Stimulated activated CD8-positive, alpha-beta memory T cell treated with anti-CD3 and anti-CD28 coated beads, Interleukin-7, amount 100 ng/mL, for 48 hours (primary cell): ENCODE measurements around the gene DTNA.

Source experiments
- DNase-seq, 2 donors: peaks; one replicate each; pipeline ENCODE4 v3.0.0-alpha.2; 2020; ENCODE audit warnings: low read depth in 1 of 2; ENCODE audit errors: extremely low read depth in 1 of 2

DTNA gene

DNA sequence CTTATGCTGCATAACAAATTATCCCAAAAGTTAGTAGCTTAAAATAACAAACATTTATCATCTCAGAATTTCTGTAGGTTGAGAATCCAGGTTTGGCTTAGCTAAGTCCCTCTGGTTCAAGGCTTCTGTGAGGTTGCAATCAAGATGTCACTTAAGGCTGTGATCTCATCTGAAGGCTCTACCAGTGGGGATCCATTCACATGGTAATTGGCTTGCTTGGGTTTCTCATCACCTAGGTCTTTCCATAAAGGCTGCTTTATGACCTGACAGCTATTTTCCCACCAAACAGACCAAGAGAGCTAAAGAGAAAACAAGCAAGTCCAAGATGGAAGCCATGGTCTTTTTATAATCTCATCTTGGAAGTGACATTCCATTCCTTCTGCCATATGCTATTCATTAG is 137.3 kb downstream of the DTNA start:
- DNase-seq = no peak

DNA sequence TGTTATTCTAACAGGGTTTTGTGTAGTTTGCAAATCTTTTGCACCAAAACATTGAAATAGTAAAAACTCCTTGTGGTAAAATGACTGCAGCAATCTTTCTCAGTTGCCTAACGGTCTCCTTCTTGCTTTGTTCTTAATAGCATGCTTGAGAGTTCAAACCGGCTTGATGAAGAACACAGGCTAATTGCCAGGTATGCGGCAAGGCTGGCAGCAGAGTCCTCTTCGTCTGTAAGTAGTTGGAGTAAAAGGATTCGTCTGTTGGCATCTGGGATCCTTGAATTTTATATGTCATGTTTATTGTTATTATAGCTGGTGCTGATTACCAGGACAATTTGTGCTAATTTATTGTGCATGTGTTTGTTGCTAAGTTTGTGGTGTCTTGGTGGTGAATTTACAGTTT is 138.1 kb downstream of the DTNA start:
- no peak for DNase-seq

DNA sequence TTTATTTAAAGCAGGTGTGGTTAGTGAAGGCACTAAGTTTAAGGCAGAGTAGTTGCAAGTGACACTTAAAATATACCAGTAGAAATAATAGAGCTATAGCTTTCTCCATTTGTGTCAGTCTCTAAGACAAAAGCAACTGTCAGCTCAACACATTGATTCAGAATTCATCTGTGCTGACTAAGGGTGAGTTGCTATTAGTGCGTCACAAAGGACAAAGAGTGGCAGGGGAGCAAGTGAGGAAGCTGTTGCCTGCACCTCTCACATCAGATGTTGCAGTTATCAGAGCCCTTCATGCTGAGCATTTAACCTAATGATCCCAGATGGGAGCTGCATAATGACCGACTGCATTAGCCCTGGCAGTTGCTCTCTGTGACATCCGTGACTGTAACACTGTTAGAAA is 138.6 kb downstream of the DTNA start:
- DNase-seq = no peak

DNA sequence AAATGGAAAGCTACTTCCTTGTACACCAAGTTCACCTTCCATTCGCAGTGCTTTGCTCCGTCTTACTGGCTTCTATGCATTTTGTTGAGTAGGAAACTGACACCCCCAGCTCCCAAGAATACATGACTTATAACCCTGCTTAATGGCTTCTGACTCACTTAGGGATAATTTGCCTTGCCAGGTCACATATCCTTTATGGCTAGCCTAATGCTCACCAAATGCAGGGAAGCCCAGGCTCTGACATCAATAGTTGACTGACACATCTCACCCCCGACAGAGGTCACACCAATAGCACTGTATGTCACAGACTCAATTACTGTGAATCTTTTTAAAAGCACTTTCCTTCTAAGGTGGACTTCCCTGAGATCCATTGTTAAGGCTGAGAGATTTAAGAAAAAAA is 147.2 kb downstream of the DTNA start:
- no peak for DNase-seq

GRCh38 chr18:34858188-34858587 is 148.1 kb downstream of the DTNA start:
- DNase-seq = no peak

- no peak for DNase-seq
Observed at GRCh38 chr18:34859496-34859895, 149.4 kb downstream of the DTNA start.

DNA sequence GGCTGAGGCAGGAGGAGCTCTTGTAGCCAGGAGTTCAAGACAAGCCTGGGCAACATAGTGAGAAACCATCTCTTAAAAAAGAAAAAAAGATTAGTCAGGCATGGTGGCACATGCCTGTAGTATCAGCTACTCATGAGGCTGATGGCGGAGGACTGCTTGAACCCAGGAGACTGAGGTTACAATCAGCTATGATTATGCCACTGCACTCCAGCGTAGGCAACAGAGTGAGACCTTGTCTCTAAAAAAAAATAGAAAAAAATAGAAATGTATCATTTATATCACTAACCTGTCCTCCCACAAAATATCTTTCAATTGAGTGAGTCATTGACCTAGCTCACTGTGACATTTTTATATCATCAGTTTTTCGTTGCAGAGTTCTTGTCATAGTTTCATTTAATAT is 152.5 kb downstream of the DTNA start:
- DNase-seq = no peak

- DNase-seq = no peak
Observed at GRCh38 chr18:34863702-34864101, 153.6 kb downstream of the DTNA start.

GRCh38 chr18:34864836-34865497 is 154.9 kb downstream of the DTNA start:
- no peak for DNase-seq

GRCh38 chr18:34866310-34866709 is 156.2 kb downstream of the DTNA start:
- peak in 1 of 2 donors; percentile 16 for DNase-seq

- no peak for DNase-seq
Observed at GRCh38 chr18:34866739-34867138, 156.6 kb downstream of the DTNA start.

- no peak for DNase-seq
Observed at GRCh38 chr18:34867520-34867919, 157.4 kb downstream of the DTNA start.

DNA sequence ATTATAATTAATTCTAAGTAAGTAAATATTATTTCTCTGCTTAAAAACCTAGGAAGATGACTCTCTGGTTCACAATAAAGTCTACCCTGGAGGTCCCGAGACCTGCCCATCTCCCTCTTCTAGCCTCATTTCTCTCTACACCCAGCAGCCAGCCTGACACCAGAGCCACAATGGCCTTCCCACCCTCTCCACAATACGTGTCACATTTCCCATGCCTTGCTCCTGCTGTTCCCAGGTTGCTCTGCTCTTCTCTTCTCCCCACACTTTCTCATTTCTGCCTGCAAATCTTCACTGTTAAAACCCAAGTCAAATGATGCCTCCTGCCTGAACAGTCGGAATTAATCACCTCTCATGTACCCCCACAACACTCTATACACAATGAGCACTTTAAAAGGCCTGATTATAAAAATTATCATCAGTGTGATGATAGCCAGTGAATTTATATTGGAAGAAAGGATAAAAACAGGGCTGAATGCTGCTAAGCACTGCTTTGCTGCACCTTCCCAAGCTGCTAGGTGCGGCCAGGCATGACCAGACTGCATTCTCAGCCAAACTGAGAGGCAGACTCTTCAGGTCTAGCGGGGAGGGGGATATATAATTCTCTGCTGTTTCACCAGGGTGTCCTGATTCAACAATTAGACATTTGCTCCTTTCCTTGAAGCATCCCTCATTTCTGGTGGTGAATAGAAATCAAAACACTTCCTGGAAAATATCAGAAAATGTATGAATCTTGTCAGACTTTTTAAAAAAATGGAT is 160.6 kb downstream of the DTNA start:
- DNase-seq = no peak

DNA sequence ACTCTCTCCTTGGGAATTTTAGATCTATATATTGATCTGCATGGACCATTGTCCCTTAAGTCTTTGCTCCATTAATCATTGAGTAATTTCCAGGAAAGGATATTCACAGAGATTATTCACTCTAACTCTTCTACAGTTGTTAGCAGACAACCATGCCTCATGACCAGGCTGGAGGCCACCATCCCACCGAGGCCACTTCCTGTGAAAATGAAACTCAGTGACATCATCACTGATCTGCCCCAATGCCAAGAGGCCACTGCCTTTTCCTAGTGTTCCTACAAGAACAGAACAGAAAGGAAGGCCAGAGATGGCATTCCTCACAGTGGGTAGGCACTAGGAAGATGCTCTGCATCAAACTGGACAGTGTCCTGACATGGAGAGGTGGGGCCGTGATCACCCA is 161.3 kb downstream of the DTNA start:
- no peak for DNase-seq

DNA sequence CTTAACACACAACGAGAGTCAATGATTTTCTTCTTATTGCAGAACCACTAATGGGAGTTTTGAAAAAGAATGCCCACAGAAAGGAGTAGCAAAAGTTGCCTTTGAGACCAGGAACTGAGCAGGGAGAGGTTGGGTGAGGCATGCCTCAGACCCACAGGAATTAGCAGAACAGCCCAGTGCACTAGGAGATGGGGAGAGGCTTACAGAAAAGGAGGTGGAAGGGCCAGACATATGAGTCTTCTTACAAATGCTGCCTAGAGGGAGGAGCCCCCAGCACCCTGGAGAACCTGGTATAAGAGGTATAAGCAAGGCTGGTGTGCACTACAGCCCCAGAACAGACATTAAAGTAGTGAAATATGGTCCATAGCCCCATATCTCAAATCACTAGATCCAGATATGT is 162.0 kb downstream of the DTNA start:
- DNase-seq = no peak

- DNase-seq = no peak
Observed at GRCh38 chr18:34873986-34874580, 164.0 kb downstream of the DTNA start.

DNA sequence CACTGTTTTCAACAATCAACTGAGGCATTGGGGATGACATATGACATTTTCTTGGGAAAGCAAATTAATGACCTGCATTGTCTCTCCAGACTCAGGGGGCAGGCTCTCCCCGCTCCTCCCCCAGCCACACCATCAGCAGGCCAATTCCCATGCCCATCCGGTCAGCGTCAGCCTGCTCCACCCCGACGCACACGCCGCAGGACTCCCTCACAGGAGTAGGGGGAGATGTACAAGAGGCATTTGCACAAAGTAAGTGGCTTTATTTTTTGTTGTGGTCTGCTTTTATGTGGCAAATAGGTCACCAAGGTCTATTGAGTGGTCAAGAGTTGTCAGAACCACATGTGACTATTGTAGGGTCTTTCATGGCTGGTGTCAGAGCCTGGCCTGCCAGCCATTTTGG is 165.1 kb downstream of the DTNA start:
- DNase-seq = no peak

DNA sequence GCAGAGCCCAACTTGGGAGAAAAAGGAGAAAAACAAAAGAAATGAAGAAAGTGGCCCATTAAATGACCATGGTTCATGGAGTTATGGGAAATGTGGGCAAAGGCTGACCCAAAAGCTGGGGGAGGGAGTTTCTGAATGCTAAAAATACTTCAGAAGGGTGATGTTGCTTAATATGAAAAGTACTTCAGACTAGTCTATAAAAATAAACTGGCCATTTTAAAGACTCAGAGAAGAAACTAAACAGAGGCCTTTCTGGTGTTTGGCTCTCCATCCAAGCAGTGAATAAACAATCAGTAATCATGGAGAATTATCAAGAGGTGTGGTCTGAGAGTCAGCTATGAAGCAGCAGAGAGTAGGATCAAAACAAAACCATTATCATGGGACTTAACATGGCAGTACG is 170.3 kb downstream of the DTNA start:
- DNase-seq = no peak

GRCh38 chr18:34880882-34881834 is 171.1 kb downstream of the DTNA start:
- no peak for DNase-seq

GRCh38 chr18:34884436-34884835 is 174.3 kb downstream of the DTNA start:
- DNase-seq = no peak

GRCh38 chr18:34886177-34886576 is 176.1 kb downstream of the DTNA start:
- DNase-seq = no peak
